ENCODE measurements around the gene RAD23A. TPM values are rescaled to one million over a fixed set of nuclear protein-coding genes. Genes with fewer than 3 reads are reported as not detected.
"Not testable (repeated sequence)": the region's sequence is repeated elsewhere in the genome, so short reads cannot be mapped to it uniquely, and the experiment has no call there.

RAD23A gene
- polyA plus RNA-seq, 1 donor: 91.8 TPM

- no peak overlapping the region for H3K4me3 ChIP-seq (ENCODE audit: low read length)
- peaks cover 49% of the 10 kb centered on the region for H3K36me3 ChIP-seq (ENCODE audit: control insufficient read depth, insufficient read depth, low read length)
- H3K9me3 ChIP-seq (ENCODE audit: control insufficient read depth, low read depth, low read length): no peaks in the 10 kb centered on the region
- H3K27me3 ChIP-seq (ENCODE audit: control insufficient read depth, insufficient read depth, low read length): no peaks in the 10 kb centered on the region
- H3K4me1 ChIP-seq (ENCODE audit: control insufficient read depth, insufficient read depth, low read length): peaks cover 11% of the 10 kb centered on the region
- no peak for DNase-seq
- no CpG with 5 or more reads among the region's 1 CpG for WGBS (ENCODE audit: insufficient coverage, low lambda C conversion rate)
- H3K27ac ChIP-seq (ENCODE audit: low read length): no peak overlapping the region
Observed at GRCh38 chr19:12954612-12954962, 8.9 kb downstream of the RAD23A start.

GRCh38 chr19:12955575-12955974 is 9.9 kb downstream of the RAD23A start:
- WGBS (ENCODE audit: insufficient coverage, low lambda C conversion rate): no CpG with 5 or more reads among the region's 9 CpGs
- not testable (repeated sequence) for H3K27ac ChIP-seq (ENCODE audit: low read length); H3K27me3 ChIP-seq (ENCODE audit: control insufficient read depth, insufficient read depth, low read length); DNase-seq; H3K9me3 ChIP-seq (ENCODE audit: control insufficient read depth, low read depth, low read length)
- H3K4me1 ChIP-seq (ENCODE audit: control insufficient read depth, insufficient read depth, low read length): peaks cover 11% of the 10 kb centered on the region
- peak overlapping the region; percentile 62 for H3K4me3 ChIP-seq (ENCODE audit: low read length)
- peaks cover 41% of the 10 kb centered on the region for H3K36me3 ChIP-seq (ENCODE audit: control insufficient read depth, insufficient read depth, low read length)

- Histone ChIP-seq H3K27me3 (ENCODE audit: control insufficient read depth, insufficient read depth, low read length) (no peaks in the 10 kb centered on the region), H3K27ac (ENCODE audit: low read length) (no peak overlapping the region), H3K36me3 (ENCODE audit: control insufficient read depth, insufficient read depth, low read length) (peaks cover 36% of the 10 kb centered on the region), H3K9me3 (ENCODE audit: control insufficient read depth, low read depth, low read length) (no peaks in the 10 kb centered on the region), H3K4me3 (ENCODE audit: low read length) (peak overlapping the region; percentile 62), H3K4me1 (ENCODE audit: control insufficient read depth, insufficient read depth, low read length) (peaks cover 11% of the 10 kb centered on the region)
- 60% methylated on average over 1 of the region's 12 CpGs for WGBS (ENCODE audit: insufficient coverage, low lambda C conversion rate)
- no peak for DNase-seq
Observed at GRCh38 chr19:12955996-12956395, 10.3 kb downstream of the RAD23A start.

GRCh38 chr19:12956446-12957388 is 11.1 kb downstream of the RAD23A start, which contains the start of gene GADD45GIP1:
Gene GADD45GIP1, minus strand, starts transcription at chr19:12957223. Its CDS starts 11 bp downstream, at chr19:12957212.
- Histone ChIP-seq H3K27ac (ENCODE audit: low read length) (peak within 1 kb of the TSS; percentile 80), H3K4me1 (ENCODE audit: control insufficient read depth, insufficient read depth, low read length) (peaks cover 11% of the 10 kb centered on the region), H3K27me3 (ENCODE audit: control insufficient read depth, insufficient read depth, low read length) (no peaks in the 10 kb centered on the region), H3K36me3 (ENCODE audit: control insufficient read depth, insufficient read depth, low read length) (peaks cover 31% of the 10 kb centered on the region), H3K4me3 (ENCODE audit: low read length) (peak within 1 kb of the TSS; percentile 62), H3K9me3 (ENCODE audit: control insufficient read depth, low read depth, low read length) (no peaks in the 10 kb centered on the region)
- WGBS (ENCODE audit: insufficient coverage, low lambda C conversion rate): 0% methylated on average over 3 of the region's 84 CpGs
- DNase-seq: peak; percentile 58 to 80

- Histone ChIP-seq H3K36me3 (ENCODE audit: control insufficient read depth, insufficient read depth, low read length) (peaks cover 23% of the 10 kb centered on the region), H3K4me3 (ENCODE audit: low read length) (peak overlapping the region; percentile 62), H3K27ac (ENCODE audit: low read length) (peak overlapping the region; percentile 80), H3K4me1 (ENCODE audit: control insufficient read depth, insufficient read depth, low read length) (peaks cover 11% of the 10 kb centered on the region)
- not testable (repeated sequence) for H3K27me3 ChIP-seq (ENCODE audit: control insufficient read depth, insufficient read depth, low read length); DNase-seq; H3K9me3 ChIP-seq (ENCODE audit: control insufficient read depth, low read depth, low read length)
- WGBS (ENCODE audit: insufficient coverage, low lambda C conversion rate): 100% methylated on average over 1 of the region's 31 CpGs
Observed at GRCh38 chr19:12957389-12957952, 11.8 kb downstream of the RAD23A start.

- Histone ChIP-seq H3K27ac (ENCODE audit: low read length) (no peak overlapping the region), H3K36me3 (ENCODE audit: control insufficient read depth, insufficient read depth, low read length) (peaks cover 3% of the 10 kb centered on the region), H3K27me3 (ENCODE audit: control insufficient read depth, insufficient read depth, low read length) (no peaks in the 10 kb centered on the region), H3K4me3 (ENCODE audit: low read length) (no peak overlapping the region), H3K4me1 (ENCODE audit: control insufficient read depth, insufficient read depth, low read length) (peaks cover 6% of the 10 kb centered on the region), H3K9me3 (ENCODE audit: control insufficient read depth, low read depth, low read length) (no peaks in the 10 kb centered on the region)
- 68% methylated on average over 3 of the region's 6 CpGs for WGBS (ENCODE audit: insufficient coverage, low lambda C conversion rate)
- no peak for DNase-seq
Observed at GRCh38 chr19:12959481-12959880, 13.8 kb downstream of the RAD23A start.

GRCh38 chr19:12965017-12965811 is 19.6 kb downstream of the RAD23A start:
- peak; percentile 68 to 75 for DNase-seq
- Histone ChIP-seq H3K36me3 (ENCODE audit: control insufficient read depth, insufficient read depth, low read length) (no peaks in the 10 kb centered on the region), H3K9me3 (ENCODE audit: control insufficient read depth, low read depth, low read length) (no peaks in the 10 kb centered on the region), H3K4me1 (ENCODE audit: control insufficient read depth, insufficient read depth, low read length) (peaks cover 6% of the 10 kb centered on the region), H3K4me3 (ENCODE audit: low read length) (peak overlapping the region; percentile 37), H3K27ac (ENCODE audit: low read length) (no peak overlapping the region), H3K27me3 (ENCODE audit: control insufficient read depth, insufficient read depth, low read length) (no peaks in the 10 kb centered on the region)
- WGBS (ENCODE audit: insufficient coverage, low lambda C conversion rate): no CpG with 5 or more reads among the region's 34 CpGs

- DNase-seq: no peak
- H3K4me1 ChIP-seq (ENCODE audit: control insufficient read depth, insufficient read depth, low read length): peaks cover 6% of the 10 kb centered on the region
- no peak overlapping the region for H3K27ac ChIP-seq (ENCODE audit: low read length)
- H3K4me3 ChIP-seq (ENCODE audit: low read length): no peak overlapping the region
- H3K27me3 ChIP-seq (ENCODE audit: control insufficient read depth, insufficient read depth, low read length): no peaks in the 10 kb centered on the region
- no CpG with 5 or more reads among the region's 8 CpGs for WGBS (ENCODE audit: insufficient coverage, low lambda C conversion rate)
- H3K9me3 ChIP-seq (ENCODE audit: control insufficient read depth, low read depth, low read length): no peaks in the 10 kb centered on the region
- no peaks in the 10 kb centered on the region for H3K36me3 ChIP-seq (ENCODE audit: control insufficient read depth, insufficient read depth, low read length)
Observed at GRCh38 chr19:12965812-12966135, 20.1 kb downstream of the RAD23A start.

GRCh38 chr19:12967907-12968306 is 22.2 kb downstream of the RAD23A start:
- Histone ChIP-seq H3K27ac (ENCODE audit: low read length) (no peak overlapping the region), H3K4me1 (ENCODE audit: control insufficient read depth, insufficient read depth, low read length) (peaks cover 6% of the 10 kb centered on the region), H3K27me3 (ENCODE audit: control insufficient read depth, insufficient read depth, low read length) (no peaks in the 10 kb centered on the region), H3K9me3 (ENCODE audit: control insufficient read depth, low read depth, low read length) (no peaks in the 10 kb centered on the region), H3K36me3 (ENCODE audit: control insufficient read depth, insufficient read depth, low read length) (no peaks in the 10 kb centered on the region), H3K4me3 (ENCODE audit: low read length) (no peak overlapping the region)
- no CpG with 5 or more reads among the region's 5 CpGs for WGBS (ENCODE audit: insufficient coverage, low lambda C conversion rate)
- no peak for DNase-seq

GRCh38 chr19:12969292-12969988 is 23.8 kb downstream of the RAD23A start, which contains the start of gene DAND5:
Gene DAND5, plus strand, starts transcription at chr19:12969576. Its CDS starts 85 bp downstream, at chr19:12969661.
- DNase-seq: no peak
- peaks cover 6% of the 10 kb centered on the region for H3K4me1 ChIP-seq (ENCODE audit: control insufficient read depth, insufficient read depth, low read length)
- no peaks in the 10 kb centered on the region for H3K36me3 ChIP-seq (ENCODE audit: control insufficient read depth, insufficient read depth, low read length)
- H3K4me3 ChIP-seq (ENCODE audit: low read length): no peak within 1 kb of the TSS
- H3K9me3 ChIP-seq (ENCODE audit: control insufficient read depth, low read depth, low read length): no peaks in the 10 kb centered on the region
- H3K27ac ChIP-seq (ENCODE audit: low read length): no peak within 1 kb of the TSS
- peaks cover 3% of the 10 kb centered on the region for H3K27me3 ChIP-seq (ENCODE audit: control insufficient read depth, insufficient read depth, low read length)
- no CpG with 5 or more reads among the region's 14 CpGs for WGBS (ENCODE audit: insufficient coverage, low lambda C conversion rate)
